OCI-M2 (cell line): ENCODE measurements around the gene AIP.
"Not testable (repeated sequence)": the region's sequence is repeated elsewhere in the genome, so short reads cannot be mapped to it uniquely, and the experiment has no call there.

ENCODE experiments used
- DNase-seq: peaks from one replicate; lab custom pipeline; 2025; ENCODE audit not compliant: unreplicated experiment; lab: John Stamatoyannopoulos, UW

AIP gene

DNA sequence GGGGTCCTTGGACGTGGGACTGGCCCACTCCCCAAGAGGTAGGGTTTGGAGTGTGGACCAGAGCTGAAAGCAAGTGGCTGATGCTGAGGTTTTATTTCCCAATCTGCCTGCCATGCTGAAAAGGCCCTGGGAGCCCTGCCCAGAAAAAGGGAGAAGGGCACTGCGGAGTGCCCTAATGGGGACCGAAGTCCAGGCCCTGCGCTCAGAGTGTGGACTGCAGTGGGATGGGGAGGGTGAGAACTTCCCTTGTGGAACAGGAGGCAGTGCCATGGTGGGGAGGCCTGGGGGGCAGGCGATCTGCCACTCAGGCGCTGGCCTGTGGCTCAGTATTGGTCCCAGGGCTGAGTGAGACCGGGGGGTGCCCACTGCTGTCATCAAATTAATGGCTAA lies 34.6 kb upstream of the AIP start:
- DNase-seq = no peak

- no peak for DNase-seq
These were observed 33.5 kb upstream of the AIP start for GRCh38 chr11:67449116-67449844.

DNA sequence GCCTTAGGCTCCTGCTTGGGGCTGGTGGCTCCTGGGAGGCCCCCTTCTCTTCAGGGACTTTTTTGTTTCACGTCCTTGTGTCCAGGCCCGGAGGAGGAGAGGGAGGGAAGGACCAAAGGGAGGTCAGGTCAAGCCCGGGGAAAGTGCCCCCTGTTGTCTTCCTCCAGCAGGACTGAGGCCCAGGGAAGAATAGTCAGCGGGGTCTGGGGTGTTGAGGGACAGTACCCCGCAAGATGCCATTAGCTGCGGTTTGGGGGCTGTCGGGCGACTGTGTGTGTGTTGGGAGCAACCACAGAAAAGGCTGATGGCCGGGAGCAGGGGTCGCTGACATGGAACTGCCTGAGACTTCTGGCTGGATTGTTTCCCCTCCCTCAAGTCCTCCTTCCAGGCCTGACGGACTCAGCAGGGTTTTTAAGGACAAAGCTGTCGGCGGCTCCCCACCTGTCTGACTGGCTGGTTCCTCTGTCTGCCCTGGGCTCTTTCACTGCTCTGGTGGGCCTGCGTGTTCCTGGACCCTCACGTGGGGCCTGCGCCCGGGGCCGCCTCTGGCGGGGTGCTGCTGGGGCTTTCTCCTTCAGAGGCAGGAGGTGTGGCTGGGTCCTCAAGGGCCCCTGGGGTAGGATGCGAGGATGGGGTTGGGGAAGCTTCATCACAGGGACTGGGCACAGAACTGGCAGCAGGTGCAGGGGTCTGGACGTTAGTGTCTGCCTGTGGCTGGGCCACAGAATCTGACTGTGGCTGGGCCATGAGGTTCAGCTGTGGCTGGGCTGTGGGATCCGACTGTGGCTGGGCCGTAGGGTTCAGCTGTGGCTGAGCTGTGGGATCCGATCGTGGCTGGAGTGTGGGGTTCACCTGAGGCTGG lies 31.8 kb upstream of the AIP start:
- no peak for DNase-seq

GRCh38 chr11:67451658-67451976 lies 31.2 kb upstream of the AIP start:
- no peak for DNase-seq

- DNase-seq = no peak
These were observed 30.5 kb upstream of the AIP start, which contains the start of gene GPR152 for GRCh38 chr11:67452141-67452952. TSS of gene GPR152 (minus strand) at chr11:67452729. CDS start at chr11:67452724, 5 bp downstream.

- DNase-seq = no peak
These were observed 28.8 kb upstream of the AIP start for GRCh38 chr11:67453816-67454732.

- no peak for DNase-seq
These were observed 27.8 kb upstream of the AIP start, which contains the start of gene CABP4 for GRCh38 chr11:67455054-67455453. TSS of gene CABP4 (plus strand) at chr11:67455354. CDS start at chr11:67455424, 70 bp downstream.

- no peak for DNase-seq
These were observed 26.6 kb upstream of the AIP start for GRCh38 chr11:67456068-67456705.

- no peak for DNase-seq
These were observed 25.4 kb upstream of the AIP start for GRCh38 chr11:67457453-67457852.

GRCh38 chr11:67458266-67458665 lies 24.6 kb upstream of the AIP start:
- DNase-seq = no peak

- no peak for DNase-seq
These were observed 19.6 kb upstream of the AIP start for GRCh38 chr11:67463186-67463585.

DNA sequence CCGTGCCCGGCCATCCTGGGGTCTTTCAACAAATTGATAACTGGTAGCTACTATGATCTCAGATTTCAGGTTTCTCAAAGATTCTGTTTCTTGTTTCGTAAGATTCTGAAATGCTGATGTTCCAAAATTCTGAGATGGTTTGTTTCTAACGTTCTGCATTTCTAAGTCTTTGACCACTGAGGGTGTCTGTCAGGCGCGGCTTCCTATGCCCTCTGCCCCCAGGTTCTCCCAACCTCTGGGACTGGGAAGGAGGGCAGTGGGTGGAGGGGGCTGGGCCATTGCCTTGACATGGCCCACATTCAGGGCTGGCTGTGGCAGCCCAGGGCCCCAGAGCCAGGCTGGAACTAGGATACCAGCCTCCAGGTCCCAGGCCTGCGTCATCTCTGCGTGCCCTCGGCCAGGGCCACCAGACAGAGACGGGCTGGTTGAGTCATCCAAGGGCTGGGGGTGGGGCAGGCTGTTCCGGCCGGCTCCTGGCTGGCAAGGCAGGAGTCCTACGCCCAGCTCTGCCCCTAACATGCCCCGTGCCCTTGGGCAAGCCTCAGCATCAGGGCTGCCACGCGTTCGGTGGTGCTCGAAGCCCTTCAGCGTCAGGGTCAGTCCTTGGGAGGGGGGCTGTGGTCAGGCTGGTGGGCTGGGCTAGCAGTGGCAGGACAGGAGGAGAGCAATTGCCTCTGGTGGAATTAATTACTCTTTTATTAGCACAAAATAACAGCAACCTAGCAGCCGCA lies 19.0 kb upstream of the AIP start:
- no peak for DNase-seq

- DNase-seq = peak; percentile 32
These were observed 18.2 kb upstream of the AIP start for GRCh38 chr11:67464411-67465188.

GRCh38 chr11:67465189-67465510 lies 17.7 kb upstream of the AIP start:
- no peak for DNase-seq

DNA sequence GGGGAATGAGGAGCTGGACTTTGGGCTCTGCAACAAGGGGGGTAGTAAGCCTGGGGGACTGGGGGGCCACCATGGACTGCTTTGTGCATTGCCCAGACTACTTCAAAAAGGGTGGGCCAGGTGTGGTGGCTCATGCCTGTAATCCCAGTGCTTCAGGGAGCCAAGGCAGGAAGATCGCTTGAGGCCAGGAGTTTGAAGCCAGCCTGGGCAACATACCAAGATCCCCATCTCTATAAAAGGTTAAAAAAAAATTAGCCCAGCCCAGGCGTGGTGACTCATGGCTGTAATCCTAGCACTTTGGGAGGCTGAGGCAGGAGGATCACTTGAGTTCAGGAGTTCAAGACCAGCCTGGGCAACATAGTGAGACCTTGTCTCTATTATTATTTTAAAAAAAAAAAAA lies 17.3 kb upstream of the AIP start:
- not testable (repeated sequence) for DNase-seq

GRCh38 chr11:67466367-67466766 lies 16.5 kb upstream of the AIP start:
- DNase-seq = no peak

DNA sequence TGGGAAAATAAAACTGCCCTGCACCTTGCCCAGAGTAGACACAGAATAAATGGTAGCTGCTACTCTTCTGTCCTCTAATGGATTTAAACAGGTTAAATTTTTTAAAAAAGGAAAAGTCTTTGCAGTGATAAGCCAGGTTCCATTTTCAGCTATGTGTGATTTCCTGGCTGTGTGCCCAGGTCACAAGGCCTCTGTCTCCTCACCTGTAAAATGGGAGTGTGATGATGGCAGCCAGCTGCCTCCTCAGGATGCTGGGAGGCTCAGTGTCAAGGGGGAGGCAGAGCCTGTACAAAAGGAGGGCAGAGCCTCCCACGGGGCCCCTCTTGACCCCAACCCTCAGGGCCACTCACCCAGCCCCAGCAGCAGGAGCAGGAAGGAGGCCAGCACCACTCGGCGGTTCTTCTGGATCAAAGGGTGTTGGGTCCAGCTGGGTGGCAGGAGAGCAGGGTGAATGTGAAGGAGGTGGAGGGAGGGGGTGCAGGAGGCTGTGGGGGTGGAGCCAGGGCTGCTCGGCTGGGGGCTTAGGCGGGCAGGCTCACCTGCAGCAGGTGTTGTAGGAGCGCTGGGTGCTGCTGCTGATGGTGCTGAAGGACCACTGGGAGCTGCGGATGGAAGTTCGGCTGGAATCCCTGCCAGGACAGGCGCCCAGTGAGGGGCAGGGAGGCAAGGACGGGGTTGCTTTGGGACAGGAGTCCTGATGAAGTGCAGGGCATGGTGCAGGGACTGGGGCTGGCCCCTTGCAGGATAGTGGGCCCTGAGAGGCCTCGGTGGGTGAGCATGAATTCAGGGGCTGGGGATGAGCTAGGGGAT lies 15.7 kb upstream of the AIP start:
- no peak for DNase-seq

DNA sequence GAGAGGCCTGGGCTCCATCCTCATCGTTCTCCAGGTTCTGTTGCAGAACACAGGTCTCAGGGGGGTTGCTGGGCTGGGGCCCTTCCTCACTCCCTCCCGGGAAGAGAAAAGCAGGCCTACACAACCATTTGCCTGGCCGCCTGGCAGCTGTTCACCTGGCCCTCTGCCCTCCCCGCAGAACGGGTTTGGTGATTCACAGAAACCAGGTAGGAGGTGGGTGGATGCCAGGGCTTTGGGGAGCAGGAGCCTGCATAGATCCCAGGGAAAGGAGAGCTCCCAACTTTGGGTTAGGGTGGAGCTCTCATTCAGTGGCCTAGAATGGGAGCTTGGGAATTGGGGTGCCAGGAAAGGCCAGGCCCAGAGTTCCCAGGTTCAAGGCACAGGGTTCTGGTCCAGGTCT lies 14.8 kb upstream of the AIP start:
- DNase-seq = no peak
